Tibial artery (tissue), 4 donors: ENCODE results near the gene SYNE2.

Experiments
- DNase-seq, 2 donors: peaks; one replicate each; pipeline ENCODE4 v3.0.0-alpha.2; 2019
- H3K27ac ChIP-seq, 2 donors: fragments of 200-600 bp; sonication (generic) in 1 of 2; 1 replicate in 1 of 2; 2 replicates in 1 of 2; pipeline ENCODE4 v1.5.1; 2018 to 2019; ENCODE audit warnings: mild to moderate bottlenecking in 1 of 2
- H3K27me3 ChIP-seq, 2 donors: fragments of 200-600 bp; sonication (generic) in 1 of 2; one replicate each; pipeline versions ENCODE4 v1.5.1 to v1.6.0; 2016 to 2019
- H3K36me3 ChIP-seq, 3 donors: fragments of 200-600 bp; sonication (generic) in 2 of 3; one replicate each; pipeline ENCODE4 v1.5.1; 2016 to 2019; ENCODE audit warnings: mild to moderate bottlenecking in 2 of 3
- H3K4me1 ChIP-seq, 4 donors: fragments of 200-600 bp; sonication (generic) in 2 of 4; 1 replicate in 3 of 4; 2 replicates in 1 of 4; pipeline ENCODE4 v1.5.1; 2016 to 2019
- H3K4me3 ChIP-seq, 2 donors: fragments of 200-600 bp; sonication (generic) in 1 of 2; 1 replicate in 1 of 2; 2 replicates in 1 of 2; pipeline ENCODE4 v1.5.1; 2018 to 2019; ENCODE audit warnings: mild to moderate bottlenecking in 2 of 2
- H3K9me3 ChIP-seq, 3 donors: fragments of 200-600 bp; sonication (generic) in 1 of 3; one replicate each; pipeline ENCODE4 v1.5.1; 2016 to 2019
- intact Hi-C: fragments of 100-400 bp; cut with DNase I; formaldehyde crosslinking; loops from one replicate; pipeline ENCODE4 v1.15.0; 2023; ENCODE audit warnings: low total_unique reads
- TF ChIP-seq, protein P1 (sequence below), 2 experiments: fragments of 200-600 bp in 1 of 2; fragments of 450-650 bp in 1 of 2; IDR thresholded peaks; one replicate each; pipeline ENCODE4 v1.5.1; 2017 to 2019; ENCODE audit warnings: antibody characterized with exemption in 2 of 2, mild to moderate bottlenecking in 1 of 2, moderate library complexity in 1 of 2

Gene SYNE2

DNA sequence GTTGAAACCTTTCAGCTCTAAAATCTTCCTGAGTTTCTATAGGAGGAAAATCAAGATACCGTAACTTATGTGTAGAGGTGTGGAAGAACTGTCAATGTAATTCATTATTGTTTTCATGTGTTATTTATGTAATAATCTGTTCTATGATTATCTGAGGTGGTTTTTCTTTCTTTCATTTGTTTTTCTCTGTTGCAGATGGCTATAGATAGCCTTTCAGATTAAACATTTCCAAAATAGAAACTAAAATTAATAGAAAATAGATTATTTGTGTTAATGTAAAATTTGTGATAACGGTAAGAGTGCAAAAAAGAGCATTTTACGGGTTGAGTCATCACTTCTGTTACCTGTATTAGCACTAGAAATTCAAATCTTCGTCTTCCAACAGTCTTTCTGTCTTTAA, 128.8 kb downstream of the SYNE2 start:
- DNase-seq = no peak
- Histone ChIP-seq H3K9me3 (no peaks in the 10 kb centered on the region), H3K4me1 (no peaks in the 10 kb centered on the region), H3K27me3 (no peaks in the 10 kb centered on the region), H3K4me3 (no peak overlapping the region), H3K27ac (no peak overlapping the region), H3K36me3 (peaks cover 31 to 49% (median 44%) of the 10 kb centered on the region in 3 donors)
- TF ChIP-seq, protein P1, sequence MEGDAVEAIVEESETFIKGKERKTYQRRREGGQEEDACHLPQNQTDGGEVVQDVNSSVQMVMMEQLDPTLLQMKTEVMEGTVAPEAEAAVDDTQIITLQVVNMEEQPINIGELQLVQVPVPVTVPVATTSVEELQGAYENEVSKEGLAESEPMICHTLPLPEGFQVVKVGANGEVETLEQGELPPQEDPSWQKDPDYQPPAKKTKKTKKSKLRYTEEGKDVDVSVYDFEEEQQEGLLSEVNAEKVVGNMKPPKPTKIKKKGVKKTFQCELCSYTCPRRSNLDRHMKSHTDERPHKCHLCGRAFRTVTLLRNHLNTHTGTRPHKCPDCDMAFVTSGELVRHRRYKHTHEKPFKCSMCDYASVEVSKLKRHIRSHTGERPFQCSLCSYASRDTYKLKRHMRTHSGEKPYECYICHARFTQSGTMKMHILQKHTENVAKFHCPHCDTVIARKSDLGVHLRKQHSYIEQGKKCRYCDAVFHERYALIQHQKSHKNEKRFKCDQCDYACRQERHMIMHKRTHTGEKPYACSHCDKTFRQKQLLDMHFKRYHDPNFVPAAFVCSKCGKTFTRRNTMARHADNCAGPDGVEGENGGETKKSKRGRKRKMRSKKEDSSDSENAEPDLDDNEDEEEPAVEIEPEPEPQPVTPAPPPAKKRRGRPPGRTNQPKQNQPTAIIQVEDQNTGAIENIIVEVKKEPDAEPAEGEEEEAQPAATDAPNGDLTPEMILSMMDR (IDR thresholded peaks at IDR 0.05) = no peak
- intact Hi-C loops = no loop called here

DNA sequence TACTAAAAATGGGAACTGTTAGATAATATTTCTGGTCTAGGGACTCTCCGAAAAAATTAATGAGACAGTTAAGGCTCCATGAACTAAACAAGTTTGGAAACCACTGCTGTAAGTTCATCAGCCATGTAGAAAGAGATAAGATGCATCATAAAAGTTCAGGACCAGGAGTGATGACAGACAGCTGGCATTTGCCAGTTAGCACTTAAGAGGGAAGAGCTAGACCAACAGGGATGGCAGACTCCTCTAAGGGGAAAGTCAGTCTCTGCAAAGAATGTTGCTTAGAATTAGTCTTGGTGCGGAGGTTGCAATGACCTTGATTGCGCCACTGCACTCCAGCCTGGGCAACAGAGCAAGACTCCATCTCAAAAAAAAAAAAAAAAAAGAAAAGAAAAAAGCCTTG, 129.4 kb downstream of the SYNE2 start:
- no peaks in the 10 kb centered on the region for H3K27me3 ChIP-seq
- no peaks in the 10 kb centered on the region for H3K9me3 ChIP-seq
- intact Hi-C loops = no loop called here
- TF ChIP-seq, protein P1 (IDR thresholded peaks at IDR 0.05) = no peak
- H3K27ac ChIP-seq = no peak overlapping the region
- no peaks in the 10 kb centered on the region for H3K4me1 ChIP-seq
- no peak overlapping the region for H3K4me3 ChIP-seq
- DNase-seq = no peak
- H3K36me3 ChIP-seq = peaks cover 27 to 50% (median 49%) of the 10 kb centered on the region in 3 donors

DNA sequence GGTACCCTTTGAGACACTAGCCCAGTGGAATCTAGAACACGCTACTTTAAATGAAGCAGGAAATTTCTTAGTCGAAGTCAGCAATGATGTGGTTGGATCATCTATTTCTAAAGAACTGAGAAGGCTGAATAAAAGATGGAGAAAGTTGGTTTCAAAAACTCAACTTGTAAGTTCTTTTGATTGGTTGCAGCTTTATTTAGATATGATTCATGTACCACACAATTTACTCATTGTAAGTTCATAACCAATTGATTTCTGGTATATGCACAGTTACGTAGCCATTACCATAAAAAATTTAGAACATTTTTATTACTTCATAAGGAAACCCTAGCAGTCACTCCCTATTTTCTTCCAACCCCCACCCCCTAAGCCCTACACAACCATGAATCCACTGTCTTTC, 129.8 kb downstream of the SYNE2 start:
- H3K4me3 ChIP-seq = no peak overlapping the region
- no peaks in the 10 kb centered on the region for H3K27me3 ChIP-seq
- peaks cover 23 to 46% (median 45%) of the 10 kb centered on the region in 3 donors for H3K36me3 ChIP-seq
- H3K9me3 ChIP-seq = no peaks in the 10 kb centered on the region
- intact Hi-C loops = no loop called here
- TF ChIP-seq, protein P1 (IDR thresholded peaks at IDR 0.05) = no peak
- H3K4me1 ChIP-seq = no peaks in the 10 kb centered on the region
- no peak for DNase-seq
- H3K27ac ChIP-seq = no peak overlapping the region

DNA sequence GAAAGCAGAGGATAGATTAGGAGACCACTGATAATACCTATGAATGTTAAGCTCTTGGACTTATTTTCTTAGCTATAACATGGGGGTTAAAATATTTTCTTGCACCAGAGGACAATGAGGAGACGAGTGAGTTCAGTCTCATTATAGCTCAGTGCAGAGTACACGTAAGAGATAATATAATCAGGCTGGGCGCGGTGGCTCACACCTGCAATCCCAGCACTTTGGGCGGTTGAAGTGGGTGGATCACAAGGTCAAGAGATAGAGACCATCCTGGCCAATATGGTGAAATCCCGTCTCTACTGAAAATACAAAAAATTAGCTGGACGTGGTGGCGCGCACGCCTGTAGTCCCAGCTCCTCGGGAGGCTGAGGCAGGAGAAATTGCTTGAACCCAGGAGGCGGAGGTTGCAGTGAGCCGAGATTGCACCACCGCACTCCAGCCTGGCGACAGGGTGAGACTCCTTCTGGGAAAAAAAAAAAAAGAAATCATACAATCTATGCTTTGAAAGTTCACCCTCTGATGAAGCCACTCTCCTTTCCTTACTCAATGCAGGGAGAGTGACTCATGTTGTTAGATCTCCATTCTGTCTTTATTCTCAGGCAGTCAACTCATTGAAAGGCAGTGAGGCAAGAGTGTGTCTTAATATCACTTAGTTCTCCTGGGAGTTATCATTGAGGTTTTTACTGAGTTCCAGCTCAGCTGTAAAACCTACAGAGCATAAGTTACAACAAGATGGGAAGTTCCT, 134.2 kb downstream of the SYNE2 start:
- intact Hi-C loops = no loop called here
- DNase-seq = no peak

DNA sequence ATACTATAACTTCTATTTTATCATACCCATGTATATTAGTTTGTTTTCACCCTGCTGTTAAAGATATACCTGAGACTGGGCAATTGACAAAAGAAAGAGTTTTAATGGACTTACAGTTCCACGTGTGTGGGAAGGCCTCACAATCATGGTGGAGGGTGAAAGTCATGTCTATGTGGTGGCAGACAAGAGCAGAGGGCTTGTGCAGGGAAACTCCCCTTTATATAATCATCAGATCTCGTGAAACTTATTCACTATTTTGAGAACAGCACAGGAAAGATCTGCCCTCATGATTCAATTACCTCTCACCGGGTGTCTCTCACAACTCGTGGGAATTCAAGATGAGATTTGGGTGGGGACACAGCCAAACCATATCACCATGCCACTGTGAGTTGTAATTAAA, 135.8 kb downstream of the SYNE2 start:
- Histone ChIP-seq H3K27me3 (no peaks in the 10 kb centered on the region), H3K9me3 (no peaks in the 10 kb centered on the region), H3K27ac (no peak overlapping the region), H3K4me3 (no peak overlapping the region), H3K36me3 (peaks cover 21 to 56% (median 31%) of the 10 kb centered on the region in 3 donors), H3K4me1 (no peaks in the 10 kb centered on the region)
- TF ChIP-seq, protein P1 (IDR thresholded peaks at IDR 0.05) = no peak
- intact Hi-C loops = no loop called here
- DNase-seq = no peak

More for the DNA sequence above, 134.2 kb downstream of the SYNE2 start:
- Histone ChIP-seq H3K9me3 (no peaks in the 10 kb centered on the region), H3K27me3 (no peaks in the 10 kb centered on the region), H3K4me3 (no peak overlapping the region), H3K4me1 (no peaks in the 10 kb centered on the region), H3K36me3 (peaks cover 13 to 55% (median 35%) of the 10 kb centered on the region in 3 donors), H3K27ac (no peak overlapping the region)
- TF ChIP-seq, protein P1 (IDR thresholded peaks at IDR 0.05) = no peak
